ENCODE results near the gene SPEF2. TPM values are rescaled to one million over a fixed set of nuclear protein-coding genes. Genes with fewer than 3 reads are reported as not detected.

SPEF2 gene, protein sequence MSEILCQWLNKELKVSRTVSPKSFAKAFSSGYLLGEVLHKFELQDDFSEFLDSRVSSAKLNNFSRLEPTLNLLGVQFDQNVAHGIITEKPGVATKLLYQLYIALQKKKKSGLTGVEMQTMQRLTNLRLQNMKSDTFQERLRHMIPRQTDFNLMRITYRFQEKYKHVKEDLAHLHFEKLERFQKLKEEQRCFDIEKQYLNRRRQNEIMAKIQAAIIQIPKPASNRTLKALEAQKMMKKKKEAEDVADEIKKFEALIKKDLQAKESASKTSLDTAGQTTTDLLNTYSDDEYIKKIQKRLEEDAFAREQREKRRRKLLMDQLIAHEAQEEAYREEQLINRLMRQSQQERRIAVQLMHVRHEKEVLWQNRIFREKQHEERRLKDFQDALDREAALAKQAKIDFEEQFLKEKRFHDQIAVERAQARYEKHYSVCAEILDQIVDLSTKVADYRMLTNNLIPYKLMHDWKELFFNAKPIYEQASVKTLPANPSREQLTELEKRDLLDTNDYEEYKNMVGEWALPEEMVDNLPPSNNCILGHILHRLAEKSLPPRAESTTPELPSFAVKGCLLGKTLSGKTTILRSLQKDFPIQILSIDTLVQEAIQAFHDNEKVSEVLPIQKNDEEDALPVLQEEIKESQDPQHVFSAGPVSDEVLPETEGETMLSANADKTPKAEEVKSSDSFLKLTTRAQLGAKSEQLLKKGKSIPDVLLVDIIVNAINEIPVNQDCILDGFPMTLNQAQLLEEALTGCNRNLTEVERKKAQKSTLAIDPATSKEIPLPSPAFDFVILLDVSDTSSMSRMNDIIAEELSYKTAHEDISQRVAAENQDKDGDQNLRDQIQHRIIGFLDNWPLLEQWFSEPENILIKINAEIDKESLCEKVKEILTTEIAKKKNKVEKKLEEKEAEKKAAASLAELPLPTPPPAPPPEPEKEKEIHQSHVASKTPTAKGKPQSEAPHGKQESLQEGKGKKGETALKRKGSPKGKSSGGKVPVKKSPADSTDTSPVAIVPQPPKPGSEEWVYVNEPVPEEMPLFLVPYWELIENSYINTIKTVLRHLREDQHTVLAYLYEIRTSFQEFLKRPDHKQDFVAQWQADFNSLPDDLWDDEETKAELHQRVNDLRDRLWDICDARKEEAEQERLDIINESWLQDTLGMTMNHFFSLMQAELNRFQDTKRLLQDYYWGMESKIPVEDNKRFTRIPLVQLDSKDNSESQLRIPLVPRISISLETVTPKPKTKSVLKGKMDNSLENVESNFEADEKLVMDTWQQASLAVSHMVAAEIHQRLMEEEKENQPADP (N-terminal part only)
- total RNA-seq, result 1 to 10 TPM; 5.1 to 6.4 TPM

GRCh38 chr5:35617435-35618303 is at the start of gene SPEF2:
Gene SPEF2, plus strand, starts transcription at chr5:35617863. Its CDS starts 135 bp downstream, at chr5:35617998.
- Mint-ChIP-seq H3K4me1 (ENCODE audit: low read depth) (peaks cover 33% of the 10 kb centered on the region), H3K36me3 (ENCODE audit: low read depth) (peaks cover 5% of the 10 kb centered on the region), H3K4me3 (peak within 1 kb of the TSS; percentile 91), H3K27ac (peak within 1 kb of the TSS; percentile 96), H3K27me3 (ENCODE audit: low read depth) (no peaks in the 10 kb centered on the region), H3K9me3 (ENCODE audit: insufficient read depth) (peaks cover 24% of the 10 kb centered on the region)
- ChIA-PET CTCF (interaction anchor here (0.6 to 4.8 kb wide), 22 partner anchors 9 to 607 kb away, joined by 3 to 41 read pairs (median 4); no protein-coding TSS in a partner anchor), POLR2A (interaction anchor here (0.6 to 1.1 kb wide), 6 partner anchors 35 to 239 kb away, joined by 3 to 5 read pairs (median 4); partner anchors contain the start of gene IL7R)
- ATAC-seq (peak; percentile 96), DNase-seq (peak; percentile 87)

GRCh38 chr5:35575578-35575977 is 42.1 kb upstream of the SPEF2 start:
- POLR2A ChIA-PET, result no interaction called here

DNA sequence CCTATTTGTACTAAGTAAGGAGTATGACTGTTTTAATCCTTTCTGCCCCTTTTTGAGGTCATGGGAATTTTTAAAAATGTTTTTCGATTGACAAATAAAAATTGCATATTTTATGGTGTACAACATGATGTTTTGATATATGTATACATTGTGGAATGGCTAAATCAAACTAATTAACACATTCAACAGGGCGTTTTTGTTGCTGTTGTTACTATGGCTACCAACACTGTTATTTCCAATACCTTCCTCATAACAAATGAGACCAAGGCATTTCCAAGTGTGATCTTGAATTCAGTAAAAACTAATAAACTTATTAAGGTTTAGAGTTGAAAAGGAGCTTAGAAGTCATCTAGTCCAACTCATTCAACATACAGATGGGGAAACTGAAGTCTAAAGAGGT is 30.2 kb upstream of the SPEF2 start:
- Mint-ChIP-seq H3K9me3 (ENCODE audit: insufficient read depth) (no peaks in the 10 kb centered on the region), H3K27ac (no peak overlapping the region), H3K4me1 (ENCODE audit: low read depth) (no peaks in the 10 kb centered on the region), H3K4me3 (no peak overlapping the region), H3K27me3 (ENCODE audit: low read depth) (peaks cover 21% of the 10 kb centered on the region), H3K36me3 (ENCODE audit: low read depth) (no peaks in the 10 kb centered on the region)
- ChIA-PET CTCF (interaction anchor here (1.4 kb wide), 1 partner anchor 339 kb away, joined by 4 read pairs; no protein-coding TSS in a partner anchor), POLR2A (no interaction called here)
- DNase-seq (no peak), ATAC-seq (no peak)

More at GRCh38 chr5:35575578-35575977, 42.1 kb upstream of the SPEF2 start:
- Mint-ChIP-seq H3K27ac (no peak overlapping the region), H3K36me3 (ENCODE audit: low read depth) (no peaks in the 10 kb centered on the region), H3K4me1 (ENCODE audit: low read depth) (no peaks in the 10 kb centered on the region), H3K27me3 (ENCODE audit: low read depth) (peaks cover 2% of the 10 kb centered on the region), H3K9me3 (ENCODE audit: insufficient read depth) (no peaks in the 10 kb centered on the region), H3K4me3 (no peak overlapping the region)
- ATAC-seq, result no peak
- CTCF ChIA-PET, result no interaction called here
- DNase-seq, result no peak

DNA sequence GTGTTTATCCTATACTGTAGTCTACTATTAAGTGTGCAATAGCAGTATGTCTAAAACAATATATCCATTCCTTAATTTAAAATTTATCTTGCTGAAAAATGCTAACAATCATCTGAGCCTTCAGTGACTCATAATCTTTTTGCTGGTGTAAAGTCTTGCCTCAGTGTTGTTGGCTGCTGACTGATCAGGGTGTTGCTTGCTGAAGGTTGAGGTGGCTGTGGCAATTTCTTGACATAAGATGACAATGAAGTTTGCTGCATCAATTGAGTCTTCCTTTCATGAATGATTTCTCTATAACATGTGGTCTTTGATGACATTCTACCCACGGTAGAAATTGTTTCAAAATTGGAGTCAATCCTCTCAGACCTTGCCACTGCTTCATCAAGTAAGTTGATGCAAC is 24.3 kb upstream of the SPEF2 start:
- Mint-ChIP-seq H3K4me1 (ENCODE audit: low read depth) (no peaks in the 10 kb centered on the region), H3K27ac (no peak overlapping the region), H3K9me3 (ENCODE audit: insufficient read depth) (no peaks in the 10 kb centered on the region), H3K27me3 (ENCODE audit: low read depth) (peaks cover 15% of the 10 kb centered on the region), H3K36me3 (ENCODE audit: low read depth) (no peaks in the 10 kb centered on the region), H3K4me3 (no peak overlapping the region)
- ATAC-seq (no peak), DNase-seq (no peak)
- ChIA-PET CTCF (interaction anchor here (1.5 kb wide), 1 partner anchor 334 kb away, joined by 3 read pairs; no protein-coding TSS in a partner anchor), POLR2A (no interaction called here)

DNA sequence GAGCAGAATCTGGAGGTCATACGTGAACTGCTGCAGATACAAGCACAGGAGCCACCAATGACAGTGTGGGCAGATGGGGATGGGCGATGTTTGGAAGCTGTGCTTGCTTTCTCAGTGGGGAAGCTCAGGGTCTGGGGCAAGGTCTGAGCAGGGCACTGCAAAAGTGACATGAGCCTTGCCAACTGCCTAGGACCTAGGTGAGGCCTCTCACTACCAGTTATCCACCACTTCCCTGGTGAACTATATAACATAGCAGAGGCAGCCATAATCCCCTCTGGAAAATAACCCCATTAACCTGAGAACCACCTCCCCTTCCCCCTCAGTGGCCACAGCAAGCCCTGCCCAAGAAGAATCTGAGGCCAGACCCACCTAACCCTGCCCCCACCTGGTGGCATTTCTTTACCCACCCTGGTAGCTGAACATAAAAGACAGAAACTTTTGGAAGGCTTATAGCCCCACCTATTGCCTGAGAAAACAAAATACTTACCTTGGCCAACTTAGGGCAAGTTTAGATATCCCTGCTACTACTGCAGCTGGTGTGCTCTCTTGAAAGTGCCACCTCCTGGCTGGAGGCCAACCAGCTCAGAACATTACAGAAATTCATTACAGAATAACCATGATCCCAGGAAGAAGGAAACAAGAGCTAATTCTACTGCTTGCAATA is 18.8 kb upstream of the SPEF2 start:
- Mint-ChIP-seq H3K36me3 (ENCODE audit: low read depth) (no peaks in the 10 kb centered on the region), H3K27ac (no peak overlapping the region), H3K4me1 (ENCODE audit: low read depth) (peaks cover 6% of the 10 kb centered on the region), H3K9me3 (ENCODE audit: insufficient read depth) (no peaks in the 10 kb centered on the region), H3K4me3 (no peak overlapping the region), H3K27me3 (ENCODE audit: low read depth) (peaks cover 7% of the 10 kb centered on the region)
- CTCF ChIA-PET, result interaction anchor here (1.0 to 1.4 kb wide), 3 partner anchors 9 to 328 kb away, joined by 3 to 6 read pairs (median 3); no protein-coding TSS in a partner anchor
- DNase-seq (no peak), ATAC-seq (no peak)
- POLR2A ChIA-PET, result no interaction called here

DNA sequence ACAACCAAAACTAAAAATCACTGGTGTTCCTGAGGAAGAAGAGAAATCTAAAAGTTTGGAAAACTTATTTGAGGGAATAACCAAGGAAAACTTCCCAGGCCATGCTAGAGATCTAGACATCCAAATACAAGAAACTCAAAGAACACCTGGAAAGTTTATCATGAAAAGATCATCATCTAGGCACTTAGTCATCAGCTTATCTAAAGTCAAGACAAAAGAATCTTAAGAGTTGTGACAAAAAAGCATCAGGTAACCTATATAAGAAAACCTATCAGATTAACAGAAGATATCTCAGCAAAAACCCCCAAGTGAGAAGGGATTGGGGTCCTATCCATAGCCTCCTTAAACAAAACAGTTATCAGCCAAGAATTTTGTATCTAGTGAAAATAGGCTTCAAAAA is 17.1 kb upstream of the SPEF2 start:
- Mint-ChIP-seq H3K27me3 (ENCODE audit: low read depth) (peaks cover 17% of the 10 kb centered on the region), H3K36me3 (ENCODE audit: low read depth) (no peaks in the 10 kb centered on the region), H3K4me3 (no peak overlapping the region), H3K9me3 (ENCODE audit: insufficient read depth) (no peaks in the 10 kb centered on the region), H3K27ac (no peak overlapping the region), H3K4me1 (ENCODE audit: low read depth) (peaks cover 6% of the 10 kb centered on the region)
- DNase-seq (no peak), ATAC-seq (no peak)
- ChIA-PET POLR2A (no interaction called here), CTCF (interaction anchor here (1.8 kb wide), 1 partner anchor 11 kb away, joined by 4 read pairs; no protein-coding TSS in a partner anchor)

GRCh38 chr5:35608881-35609779 is 8.5 kb upstream of the SPEF2 start:
- no peaks in the 10 kb centered on the region for H3K36me3 Mint-ChIP-seq (ENCODE audit: low read depth)
- no peak for ATAC-seq
- peaks cover 9% of the 10 kb centered on the region for H3K27me3 Mint-ChIP-seq (ENCODE audit: low read depth)
- ChIA-PET POLR2A (no interaction called here), CTCF (no interaction called here)
- no peaks in the 10 kb centered on the region for H3K4me1 Mint-ChIP-seq (ENCODE audit: low read depth)
- H3K4me3 Mint-ChIP-seq, result no peak overlapping the region
- DNase-seq, result no peak
- H3K9me3 Mint-ChIP-seq (ENCODE audit: insufficient read depth), result peaks cover 13% of the 10 kb centered on the region
- no peak overlapping the region for H3K27ac Mint-ChIP-seq

DNA sequence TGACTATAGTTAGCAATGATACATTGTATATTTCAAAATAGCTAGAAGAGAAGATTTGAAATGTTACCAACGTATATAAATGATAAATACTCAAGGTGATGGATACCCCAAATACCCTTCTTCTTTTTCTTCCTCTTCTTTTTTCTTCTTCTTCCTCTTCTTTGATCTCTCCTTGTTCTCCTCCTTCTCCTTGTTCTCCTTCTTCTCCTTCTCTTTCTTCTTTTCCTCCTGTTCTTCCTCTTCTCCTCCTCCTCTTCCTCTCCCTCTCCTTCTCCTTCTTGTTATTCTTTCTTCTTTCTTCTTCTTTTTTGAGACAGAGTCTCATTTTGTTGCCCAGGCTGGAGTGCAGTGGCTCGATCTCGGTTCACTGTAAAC is 616 bp upstream of the SPEF2 start:
- ATAC-seq (no peak), DNase-seq (no peak)
- ChIA-PET POLR2A (interaction anchor here (0.6 to 1.1 kb wide), 5 partner anchors 35 to 239 kb away, joined by 3 to 5 read pairs (median 4); partner anchors contain the start of gene IL7R), CTCF (interaction anchor here (0.6 to 4.8 kb wide), 19 partner anchors 10 to 318 kb away, joined by 3 to 41 read pairs (median 4); no protein-coding TSS in a partner anchor)
- Mint-ChIP-seq H3K4me3 (peak overlapping the region; percentile 91), H3K27me3 (ENCODE audit: low read depth) (no peaks in the 10 kb centered on the region), H3K27ac (peak overlapping the region; percentile 96), H3K9me3 (ENCODE audit: insufficient read depth) (peaks cover 24% of the 10 kb centered on the region), H3K36me3 (ENCODE audit: low read depth) (peaks cover 5% of the 10 kb centered on the region), H3K4me1 (ENCODE audit: low read depth) (peaks cover 33% of the 10 kb centered on the region)

GRCh38 chr5:35618304-35618636 is 607 bp downstream of the SPEF2 start:
- Mint-ChIP-seq H3K4me3 (peak overlapping the region; percentile 91), H3K27ac (peak overlapping the region; percentile 96)

More at GRCh38 chr5:35618304-35618636, 607 bp downstream of the SPEF2 start:
- Mint-ChIP-seq H3K9me3 (ENCODE audit: insufficient read depth) (peaks cover 23% of the 10 kb centered on the region), H3K27me3 (ENCODE audit: low read depth) (no peaks in the 10 kb centered on the region), H3K36me3 (ENCODE audit: low read depth) (peaks cover 5% of the 10 kb centered on the region), H3K4me1 (ENCODE audit: low read depth) (peaks cover 38% of the 10 kb centered on the region)
- ChIA-PET POLR2A (interaction anchor here (1.1 kb wide), 1 partner anchor 139 kb away, joined by 3 read pairs; no protein-coding TSS in a partner anchor), CTCF (interaction anchor here (0.8 to 4.8 kb wide), 10 partner anchors 9 to 308 kb away, joined by 3 to 41 read pairs (median 6); no protein-coding TSS in a partner anchor)
- no peak for DNase-seq
- ATAC-seq, result no peak

All from activated CD8-positive, alpha-beta T cell treated with anti-CD3 and anti-CD28 coated beads, Interleukin-2, amount 10 ng/mL, durations not matched to agents 7 days and 5 days (primary cell).